Measurements from ENCODE around the gene KRT6A. TPM values are rescaled to one million over a fixed set of nuclear protein-coding genes. Genes with fewer than 3 reads are reported as not detected.
"Not testable (repeated sequence)": the region's sequence is repeated elsewhere in the genome, so short reads cannot be mapped to it uniquely, and the experiment has no call there.

Gene KRT6A
- total and polyA plus RNA-seq, 4 experiments from 2014 or later: not detected

DNA sequence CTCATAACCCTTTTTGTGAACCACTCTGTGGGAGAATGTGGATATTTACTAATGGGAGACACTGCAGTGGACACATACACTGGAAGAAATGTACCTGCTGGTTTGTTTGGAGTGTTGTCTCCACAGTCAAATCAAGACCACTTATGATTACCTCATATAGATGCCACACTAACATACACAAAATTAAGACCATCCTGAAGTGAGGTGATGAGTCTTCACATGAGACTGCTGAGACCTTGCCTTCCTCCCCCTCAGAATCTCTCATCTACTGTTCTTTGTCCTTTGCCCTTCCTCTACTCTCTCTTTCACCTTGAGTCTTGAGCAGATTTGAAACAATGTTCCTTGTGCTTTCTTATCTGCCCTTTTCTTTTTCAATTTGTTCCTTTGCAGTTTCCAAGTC, 4.3 kb downstream of the KRT6A start:
- no peak overlapping the region for H3K27ac ChIP-seq (ENCODE audit: low read depth, low read length)
- Mint-ChIP-seq H3K36me3 (no peaks in the 10 kb centered on the region), H3K27me3 (peaks cover 22 to 37% of the 10 kb centered on the region in 2 donors), H3K27ac (no peak overlapping the region), H3K4me1 (no peaks in the 10 kb centered on the region), H3K9me3 (peaks cover 0 to 19% (median 13%) of the 10 kb centered on the region in 8 donors), H3K4me3 (no peak overlapping the region)
- H3K36me3 ChIP-seq (ENCODE audit: insufficient read depth, low read length): no peaks in the 10 kb centered on the region
- H3K4me3 ChIP-seq (ENCODE audit: low read length in 2 of 2): no peak overlapping the region
- peaks cover 0 to 6% of the 10 kb centered on the region in 2 donors for H3K9me3 ChIP-seq (ENCODE audit: control insufficient read depth in 1 of 2, low read length in 2 of 2)
- intact Hi-C loops (cut with micrococcal nuclease): no loop called here
- H3K27me3 ChIP-seq (ENCODE audit: insufficient read depth, low read length): no peaks in the 10 kb centered on the region
- DNase-seq: no peak
- ChIA-PET POLR2A (ENCODE audit: partially characterized antibody) (no interaction called here), CTCF (ENCODE audit: partially characterized antibody) (interaction anchor here (1.2 kb wide), 1 partner anchor 77 kb away, joined by 3 read pairs; no protein-coding TSS in a partner anchor)
- no peaks in the 10 kb centered on the region for H3K4me1 ChIP-seq (ENCODE audit: insufficient read depth, low read length)

DNA sequence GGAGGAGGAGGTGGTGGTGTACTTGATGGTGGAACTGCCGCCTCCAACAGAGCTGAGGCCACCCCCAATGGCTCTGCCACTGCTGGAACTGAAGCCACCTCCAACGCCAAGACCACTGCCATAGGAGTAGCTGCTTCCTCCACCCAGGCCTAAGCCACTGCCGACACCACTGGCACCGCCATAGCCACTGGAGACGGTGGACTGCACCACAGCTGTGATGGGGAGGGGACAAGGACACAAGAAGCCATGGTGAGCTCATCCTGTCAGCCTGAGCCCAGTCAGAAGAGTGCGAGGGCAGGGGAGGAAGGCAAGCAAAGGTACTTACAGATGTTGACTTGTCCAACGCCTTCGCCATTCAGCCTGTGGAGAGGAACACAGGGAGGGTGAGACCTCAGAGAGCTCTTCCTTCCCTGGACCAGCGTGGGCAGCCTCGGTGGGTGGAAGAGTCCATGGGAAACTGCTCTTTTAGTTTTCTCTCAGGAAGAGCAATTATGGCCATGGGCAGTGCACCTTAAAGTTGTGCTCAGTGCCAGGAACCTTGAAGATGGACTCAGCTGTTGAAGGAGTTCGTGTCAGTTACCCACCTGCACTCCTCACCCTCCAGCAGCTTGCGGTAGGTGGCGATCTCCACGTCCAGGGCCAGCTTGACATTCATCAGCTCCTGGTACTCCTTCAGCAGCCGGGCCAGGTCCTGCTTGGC, 5.2 kb downstream of the KRT6A start:
- peaks cover 19 to 37% of the 10 kb centered on the region in 2 donors for H3K27me3 Mint-ChIP-seq
- H3K4me1 ChIP-seq (ENCODE audit: insufficient read depth, low read length); intact Hi-C loops (cut with micrococcal nuclease); H3K27ac ChIP-seq (ENCODE audit: low read depth, low read length); H3K36me3 Mint-ChIP-seq; DNase-seq; H3K9me3 ChIP-seq (ENCODE audit: control insufficient read depth in 1 of 2, low read length in 2 of 2); POLR2A ChIA-PET (ENCODE audit: partially characterized antibody); CTCF ChIA-PET (ENCODE audit: partially characterized antibody); H3K4me3 Mint-ChIP-seq; H3K27me3 ChIP-seq (ENCODE audit: insufficient read depth, low read length); H3K36me3 ChIP-seq (ENCODE audit: insufficient read depth, low read length); H3K4me1 Mint-ChIP-seq; H3K27ac Mint-ChIP-seq; H3K4me3 ChIP-seq (ENCODE audit: low read length in 2 of 2): not testable (repeated sequence)
- H3K9me3 Mint-ChIP-seq: peaks cover 0 to 19% (median 13%) of the 10 kb centered on the region in 8 donors

DNA sequence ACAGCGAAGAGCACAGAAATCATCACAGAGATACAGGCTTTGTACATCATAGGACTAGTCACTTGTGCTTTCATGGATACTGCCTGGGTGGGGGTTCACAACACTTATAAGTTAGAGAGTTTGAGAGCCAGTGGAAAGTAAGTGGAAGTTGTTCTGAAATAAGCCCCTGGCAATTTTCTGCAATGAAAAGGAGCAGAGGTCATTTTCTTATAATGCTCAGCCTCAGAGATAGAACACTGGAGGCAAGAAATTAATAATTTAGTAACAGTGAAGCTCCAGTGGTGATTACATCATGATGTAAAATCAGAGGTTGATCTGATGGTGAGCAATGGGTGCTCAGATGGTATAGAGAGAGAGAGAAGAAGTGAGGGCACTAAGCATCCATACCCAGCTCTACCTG, 5.8 kb downstream of the KRT6A start:
- H3K36me3 Mint-ChIP-seq: no peaks in the 10 kb centered on the region
- H3K4me3 Mint-ChIP-seq: no peak overlapping the region
- H3K27me3 Mint-ChIP-seq: peaks cover 19 to 39% of the 10 kb centered on the region in 2 donors
- no peak overlapping the region for H3K27ac Mint-ChIP-seq
- no peak overlapping the region for H3K27ac ChIP-seq (ENCODE audit: low read depth, low read length)
- peaks cover 0 to 6% of the 10 kb centered on the region in 2 donors for H3K9me3 ChIP-seq (ENCODE audit: control insufficient read depth in 1 of 2, low read length in 2 of 2)
- DNase-seq: no peak
- no peaks in the 10 kb centered on the region for H3K27me3 ChIP-seq (ENCODE audit: insufficient read depth, low read length)
- no peaks in the 10 kb centered on the region for H3K4me1 Mint-ChIP-seq
- peaks cover 0 to 19% (median 13%) of the 10 kb centered on the region in 8 donors for H3K9me3 Mint-ChIP-seq
- H3K36me3 ChIP-seq (ENCODE audit: insufficient read depth, low read length): no peaks in the 10 kb centered on the region
- intact Hi-C loops (cut with micrococcal nuclease): no loop called here
- no peak overlapping the region for H3K4me3 ChIP-seq (ENCODE audit: low read length in 2 of 2)
- H3K4me1 ChIP-seq (ENCODE audit: insufficient read depth, low read length): no peaks in the 10 kb centered on the region
- ChIA-PET POLR2A (ENCODE audit: partially characterized antibody) (no interaction called here), CTCF (ENCODE audit: partially characterized antibody) (no interaction called here)

DNA sequence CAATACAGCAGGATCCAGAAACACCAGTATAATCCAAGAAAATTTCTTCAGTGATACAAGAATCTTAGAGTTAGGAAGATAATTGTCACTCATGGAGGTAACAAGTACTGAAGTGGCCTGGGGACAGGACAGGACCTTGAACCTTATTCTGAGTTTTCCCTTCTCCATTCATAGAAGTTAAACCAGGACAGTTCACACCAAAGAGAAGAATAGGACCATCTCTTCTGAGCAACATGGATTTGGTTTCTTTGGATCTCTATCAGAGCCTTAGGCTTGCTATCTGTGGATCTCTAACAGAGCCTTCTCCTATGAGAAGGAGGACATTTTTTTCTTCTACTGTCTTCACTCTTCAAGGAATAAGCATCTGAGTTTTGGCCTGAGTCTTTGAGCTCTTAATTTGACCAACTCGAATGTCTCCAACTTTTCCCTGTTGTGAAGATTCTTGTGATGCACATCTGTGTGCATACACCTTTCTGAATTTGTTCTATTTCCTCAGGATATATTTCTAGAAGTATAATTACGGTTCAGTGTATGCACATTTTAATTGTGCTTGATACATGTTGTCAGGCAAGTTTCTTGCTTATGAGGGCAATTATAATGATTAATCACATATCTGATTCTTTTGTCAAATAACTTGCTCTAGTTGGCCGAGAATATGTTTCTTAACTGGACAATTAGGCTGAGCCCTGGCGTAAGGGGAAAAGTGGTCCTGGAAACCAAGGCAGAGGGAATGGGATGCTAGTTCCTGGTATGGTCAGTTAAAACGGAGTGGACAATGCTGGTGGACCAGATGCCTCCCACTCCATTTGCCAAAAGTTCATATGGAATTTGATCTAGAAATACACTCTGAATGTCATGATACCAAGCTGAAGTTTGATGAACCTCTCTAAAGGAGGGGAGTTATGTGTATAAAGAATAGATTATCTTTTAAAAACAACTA, 6.6 kb downstream of the KRT6A start:
- intact Hi-C loops (cut with micrococcal nuclease): no loop called here
- ChIA-PET CTCF (ENCODE audit: partially characterized antibody) (no interaction called here), POLR2A (ENCODE audit: partially characterized antibody) (no interaction called here)
- H3K36me3 ChIP-seq (ENCODE audit: insufficient read depth, low read length): no peaks in the 10 kb centered on the region
- H3K9me3 ChIP-seq (ENCODE audit: control insufficient read depth in 1 of 2, low read length in 2 of 2): peaks cover 0 to 6% of the 10 kb centered on the region in 2 donors
- no peak for DNase-seq
- H3K4me1 Mint-ChIP-seq: no peaks in the 10 kb centered on the region
- no peaks in the 10 kb centered on the region for H3K27me3 ChIP-seq (ENCODE audit: insufficient read depth, low read length)
- no peak overlapping the region for H3K27ac Mint-ChIP-seq
- H3K27me3 Mint-ChIP-seq: peaks cover 19 to 37% of the 10 kb centered on the region in 2 donors
- no peak overlapping the region for H3K27ac ChIP-seq (ENCODE audit: low read depth, low read length)
- no peaks in the 10 kb centered on the region for H3K36me3 Mint-ChIP-seq
- H3K4me3 ChIP-seq (ENCODE audit: low read length in 2 of 2): no peak overlapping the region
- peaks cover 0 to 19% (median 13%) of the 10 kb centered on the region in 8 donors for H3K9me3 Mint-ChIP-seq
- no peaks in the 10 kb centered on the region for H3K4me1 ChIP-seq (ENCODE audit: insufficient read depth, low read length)
- no peak overlapping the region for H3K4me3 Mint-ChIP-seq

DNA sequence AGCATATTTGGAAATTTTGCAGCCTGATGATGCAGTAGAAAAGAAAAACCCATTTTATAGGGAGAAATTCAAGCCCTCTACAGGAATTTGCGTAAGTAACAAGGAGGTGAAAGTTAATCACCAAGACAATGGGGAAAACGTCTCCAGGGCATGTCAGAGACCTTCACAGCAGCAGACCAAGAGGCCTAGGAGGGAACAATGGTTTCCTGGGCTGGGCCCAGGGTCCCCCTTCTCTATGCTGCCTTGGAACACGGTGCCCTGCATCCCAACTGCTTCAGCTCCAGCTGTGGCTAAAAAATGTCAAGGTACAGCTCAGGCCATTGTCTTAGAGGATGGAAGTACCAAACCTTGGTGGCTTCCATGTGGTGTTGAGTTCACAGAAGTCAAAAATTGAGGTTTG, 13.0 kb downstream of the KRT6A start:
- peaks cover 0 to 24% (median 9%) of the 10 kb centered on the region in 8 donors for H3K9me3 Mint-ChIP-seq
- Histone ChIP-seq H3K9me3 (ENCODE audit: control insufficient read depth in 1 of 2, low read length in 2 of 2) (peaks cover 0 to 5% of the 10 kb centered on the region in 2 donors), H3K4me3 (ENCODE audit: low read length in 2 of 2) (no peak overlapping the region), H3K4me1 (ENCODE audit: insufficient read depth, low read length) (no peaks in the 10 kb centered on the region), H3K36me3 (ENCODE audit: insufficient read depth, low read length) (no peaks in the 10 kb centered on the region), H3K27ac (ENCODE audit: low read depth, low read length) (no peak overlapping the region), H3K27me3 (ENCODE audit: insufficient read depth, low read length) (no peaks in the 10 kb centered on the region)
- CTCF ChIA-PET (ENCODE audit: partially characterized antibody): no interaction called here
- H3K4me3 Mint-ChIP-seq: no peak overlapping the region
- no peak for DNase-seq
- no peaks in the 10 kb centered on the region for H3K4me1 Mint-ChIP-seq
- POLR2A ChIA-PET (ENCODE audit: partially characterized antibody): no interaction called here
- no peaks in the 10 kb centered on the region for H3K36me3 Mint-ChIP-seq
- intact Hi-C loops (cut with micrococcal nuclease): no loop called here
- no peak overlapping the region for H3K27ac Mint-ChIP-seq
- H3K27me3 Mint-ChIP-seq: peaks cover 12 to 28% of the 10 kb centered on the region in 2 donors

DNA sequence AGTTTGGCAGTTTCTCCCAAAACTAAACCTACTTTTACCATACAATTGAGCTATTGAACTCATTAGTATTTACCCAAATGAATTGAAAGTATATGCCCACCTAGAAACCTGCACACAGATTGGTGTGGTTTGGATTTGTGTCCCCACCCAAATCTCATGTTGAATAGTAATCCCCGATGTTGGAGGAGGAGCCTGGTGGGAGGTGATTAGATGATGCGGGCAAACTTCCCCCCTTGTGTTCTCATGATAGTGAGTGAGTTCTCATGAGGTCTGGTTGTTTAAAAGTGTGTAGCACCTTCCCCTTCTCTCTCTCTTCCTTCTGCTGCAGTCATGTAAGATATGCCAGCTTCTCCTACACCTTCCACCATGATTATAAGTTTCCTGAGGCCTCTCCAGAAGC, 15.4 kb downstream of the KRT6A start:
- intact Hi-C loops (cut with micrococcal nuclease): no loop called here
- H3K4me1 Mint-ChIP-seq: no peaks in the 10 kb centered on the region
- CTCF ChIA-PET (ENCODE audit: partially characterized antibody): no interaction called here
- no peak overlapping the region for H3K27ac Mint-ChIP-seq
- no peak overlapping the region for H3K4me3 ChIP-seq (ENCODE audit: low read length in 2 of 2)
- no peak for DNase-seq
- no peak overlapping the region for H3K4me3 Mint-ChIP-seq
- no peaks in the 10 kb centered on the region for H3K36me3 Mint-ChIP-seq
- POLR2A ChIA-PET (ENCODE audit: partially characterized antibody): no interaction called here
- no peaks in the 10 kb centered on the region for H3K4me1 ChIP-seq (ENCODE audit: insufficient read depth, low read length)
- H3K9me3 Mint-ChIP-seq: peaks cover 0 to 15% (median 1%) of the 10 kb centered on the region in 8 donors
- peaks cover 11 to 18% of the 10 kb centered on the region in 2 donors for H3K27me3 Mint-ChIP-seq
- no peak overlapping the region for H3K27ac ChIP-seq (ENCODE audit: low read depth, low read length)
- no peaks in the 10 kb centered on the region for H3K36me3 ChIP-seq (ENCODE audit: insufficient read depth, low read length)
- H3K9me3 ChIP-seq (ENCODE audit: control insufficient read depth in 1 of 2, low read length in 2 of 2): no peaks in the 10 kb centered on the region
- no peaks in the 10 kb centered on the region for H3K27me3 ChIP-seq (ENCODE audit: insufficient read depth, low read length)

DNA sequence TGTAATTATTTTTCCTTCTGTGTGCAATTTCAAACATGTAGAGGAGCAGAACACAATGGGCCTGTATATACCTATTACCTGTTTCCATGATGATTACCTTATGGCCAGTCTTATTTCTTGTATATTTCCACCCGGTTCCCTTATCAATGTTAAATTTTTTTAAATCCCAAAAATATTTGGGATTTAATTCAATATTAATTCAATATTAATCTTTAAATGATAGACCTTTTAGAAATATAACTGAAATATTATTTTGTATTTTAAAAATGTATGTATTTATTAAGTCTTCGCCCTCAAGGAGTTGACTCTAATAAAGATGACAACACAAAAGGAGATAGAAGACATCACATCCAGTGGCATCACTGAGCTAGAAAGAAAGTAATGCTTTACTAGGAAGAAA, 18.8 kb downstream of the KRT6A start:
- Histone ChIP-seq H3K36me3 (ENCODE audit: insufficient read depth, low read length) (no peaks in the 10 kb centered on the region), H3K27ac (ENCODE audit: low read depth, low read length) (no peak overlapping the region), H3K27me3 (ENCODE audit: insufficient read depth, low read length) (no peaks in the 10 kb centered on the region), H3K4me1 (ENCODE audit: insufficient read depth, low read length) (no peaks in the 10 kb centered on the region), H3K4me3 (ENCODE audit: low read length in 2 of 2) (no peak overlapping the region), H3K9me3 (ENCODE audit: control insufficient read depth in 1 of 2, low read length in 2 of 2) (no peaks in the 10 kb centered on the region)
- H3K4me3 Mint-ChIP-seq: no peak overlapping the region
- DNase-seq: no peak
- H3K27ac Mint-ChIP-seq: no peak overlapping the region
- intact Hi-C loops (cut with micrococcal nuclease): no loop called here
- ChIA-PET POLR2A (ENCODE audit: partially characterized antibody) (no interaction called here), CTCF (ENCODE audit: partially characterized antibody) (no interaction called here)
- peaks cover 0 to 7% (median 0%) of the 10 kb centered on the region in 8 donors for H3K9me3 Mint-ChIP-seq
- peaks cover 13 to 14% of the 10 kb centered on the region in 2 donors for H3K27me3 Mint-ChIP-seq
- no peaks in the 10 kb centered on the region for H3K4me1 Mint-ChIP-seq
- no peaks in the 10 kb centered on the region for H3K36me3 Mint-ChIP-seq

All from CD4-positive, alpha-beta memory T cell (primary cell).